HepG2 (cell line): ENCODE results near the gene ENPP1. TPM values are rescaled to one million over a fixed set of nuclear protein-coding genes. Genes with fewer than 3 reads are reported as not detected.

Experiments used
- AHDC1 ChIP-seq: sonication (generic); formaldehyde crosslinking; IDR thresholded peaks from 2 replicates; pipeline ENCODE4 v1.5.1; 2020; ENCODE audit warnings: mild to moderate bottlenecking, missing genetic modification reagents, borderline replicate concordance
- ATF7 ChIP-seq, 2 experiments: fragments of 450-650 bp in 1 of 2; sonication (generic) in 1 of 2; formaldehyde crosslinking in 1 of 2; IDR thresholded peaks; 2 replicates each; pipeline versions ENCODE4 v1.4.0 to v1.6.1; 2016 to 2020; ENCODE audit warnings: antibody characterized with exemption in 1 of 2, mild to moderate bottlenecking in 1 of 2, missing genetic modification reagents in 1 of 2
- CBX1 ChIP-seq: IDR thresholded peaks from one replicate; pipeline ENCODE4 v1.6.1; 2016; ENCODE audit warnings: antibody characterized with exemption, low read depth
- DBP ChIP-seq: sonication (generic); formaldehyde crosslinking; IDR thresholded peaks from 2 replicates; pipeline ENCODE4 v1.4.0; 2020; ENCODE audit warnings: missing genetic modification reagents; ENCODE audit errors: not compliant biosample characterization
- FOXK1 ChIP-seq: sonication (generic); formaldehyde crosslinking; IDR thresholded peaks from 2 replicates; pipeline ENCODE4 v1.4.0; 2020; ENCODE audit warnings: low read depth, missing genetic modification reagents, borderline replicate concordance
- HNF4A ChIP-seq: sonication (generic); formaldehyde crosslinking; IDR thresholded peaks from 2 replicates; pipeline ENCODE4 v1.4.0; 2020; ENCODE audit warnings: missing genetic modification reagents
- KMT2A ChIP-seq: sonication (generic); formaldehyde crosslinking; IDR thresholded peaks from 2 replicates; pipeline ENCODE4 v1.4.0; 2020; ENCODE audit warnings: missing genetic modification reagents
- MAFG ChIP-seq: sonication (generic); formaldehyde crosslinking; IDR thresholded peaks from 2 replicates; pipeline ENCODE4 v1.5.1; 2020; ENCODE audit warnings: mild to moderate bottlenecking, missing genetic modification reagents
- NFKBIZ ChIP-seq: IDR thresholded peaks from 2 replicates; pipeline ENCODE4 v1.6.1; 2018; ENCODE audit warnings: missing genetic modification reagents, missing compliant biosample characterization
- PHF8 ChIP-seq: sonication (generic); formaldehyde crosslinking; IDR thresholded peaks from 2 replicates; pipeline ENCODE4 v1.5.0; 2020; ENCODE audit warnings: missing genetic modification reagents
- PTBP1 ChIP-seq: fragments of 200-400 bp; formaldehyde crosslinking; IDR thresholded peaks from 2 replicates; pipeline ENCODE4 v1.6.1; 2018; ENCODE audit warnings: low read length, low read depth; ENCODE audit not compliant: poor library complexity, severe bottlenecking
- TEF ChIP-seq: sonication (generic); formaldehyde crosslinking; IDR thresholded peaks from 2 replicates; pipeline ENCODE4 v1.5.0; 2020; ENCODE audit warnings: missing genetic modification reagents
- YEATS4 ChIP-seq: sonication (generic); formaldehyde crosslinking; IDR thresholded peaks from 2 replicates; pipeline ENCODE4 v1.4.0; 2020; ENCODE audit warnings: missing genetic modification reagents, borderline replicate concordance
- ZC3H4 ChIP-seq: sonication (generic); formaldehyde crosslinking; IDR thresholded peaks from 2 replicates; pipeline ENCODE4 v1.4.0; 2020; ENCODE audit warnings: missing genetic modification reagents, borderline replicate concordance
- ZNF180 ChIP-seq: sonication (generic); formaldehyde crosslinking; IDR thresholded peaks from 2 replicates; pipeline ENCODE4 v1.4.0; 2020; ENCODE audit warnings: low read depth, missing genetic modification reagents, borderline replicate concordance
- ZNF556 ChIP-seq: sonication (generic); formaldehyde crosslinking; IDR thresholded peaks from 2 replicates; pipeline ENCODE4 v1.4.0; 2020; ENCODE audit warnings: mild to moderate bottlenecking, missing genetic modification reagents, borderline replicate concordance
- ZNF775 ChIP-seq: sonication (generic); formaldehyde crosslinking; IDR thresholded peaks from 2 replicates; pipeline ENCODE4 v1.4.0; 2020; ENCODE audit warnings: missing genetic modification reagents, mild to moderate bottlenecking, moderate library complexity, borderline replicate concordance
- ZSCAN22 ChIP-seq: sonication (generic); formaldehyde crosslinking; IDR thresholded peaks from 2 replicates; pipeline ENCODE4 v1.4.0; 2020; ENCODE audit warnings: mild to moderate bottlenecking, missing genetic modification reagents
- polyA plus RNA-seq, 8 experiments: library from polyadenylated mRNA; depleted of rRNA in 3 of 8; stranded (reverse) in 7 of 8; unstranded in 1 of 8; fragments of >200 nt; fragmentation: Illumina TruSeq in 4 of 8; extraction: Trizol in 4 of 8; gene quantifications; 2 replicates each; pipeline versions ENCODE4 v1.2.1 to v1.2.3, GENCODE V29; 2011 to 2016; ENCODE audit warnings: low read depth in 4 of 8, missing spikeins in 1 of 8, mixed read lengths in 1 of 8; ENCODE audit not compliant: insufficient read depth in 1 of 8
- total RNA-seq, 5 experiments: library from RNA; depleted of rRNA; stranded (reverse); fragments of >200 nt; fragmentation: Illumina TruSeq; extraction: Trizol; gene quantifications; 2 replicates each; pipeline ENCODE4 v1.2.3, GENCODE V29; 2016; ENCODE audit warnings: low read depth in 1 of 5

ENPP1 gene
- total and polyA plus RNA-seq, 2 of the 13 experiments (the other 11 are each of a cell fraction or from before 2014, with no cell fraction given), result 56.5 to 160 TPM

GRCh38 chr6:131894493-131895424 lies 86.9 kb downstream of the ENPP1 start (continued):
- TF ChIP-seq TEF (CRISPR knock-in tag) (no peak), MAFG (CRISPR knock-in tag) (no peak), KMT2A (CRISPR knock-in tag) (no peak), ATF7 (IDR thresholded peaks at IDR 0.05) (0 out of 2 replicates have a peak, but pooled peaks have one; percentile 34), ATF7 (CRISPR knock-in tag; IDR thresholded peaks at IDR 0.05) (no peak), ZNF775 (CRISPR knock-in tag) (0 out of 2 replicates have a peak, but pooled peaks have one; percentile 82), CBX1 (no peak), PHF8 (CRISPR knock-in tag) (no peak), DBP (CRISPR knock-in tag) (no peak), HNF4A (peak; percentile 98), ZNF180 (CRISPR knock-in tag) (no peak), PTBP1 (no peak), ZSCAN22 (CRISPR knock-in tag) (no peak), FOXK1 (CRISPR knock-in tag) (peak; percentile 98), NFKBIZ (CRISPR knock-in tag) (peak; percentile 76; the same call in 1 of the 2 replicates), ZNF556 (CRISPR knock-in tag) (0 out of 2 replicates have a peak, but pooled peaks have one; percentile 56), ZC3H4 (CRISPR knock-in tag) (no peak; the same call in 1 of the 2 replicates), AHDC1 (peak; percentile 98), YEATS4 (CRISPR knock-in tag) (peak; percentile 78; the same call in 1 of the 2 replicates)
